ENCODE measurements around the gene ENTHD1.

The ENTHD1 gene

DNA sequence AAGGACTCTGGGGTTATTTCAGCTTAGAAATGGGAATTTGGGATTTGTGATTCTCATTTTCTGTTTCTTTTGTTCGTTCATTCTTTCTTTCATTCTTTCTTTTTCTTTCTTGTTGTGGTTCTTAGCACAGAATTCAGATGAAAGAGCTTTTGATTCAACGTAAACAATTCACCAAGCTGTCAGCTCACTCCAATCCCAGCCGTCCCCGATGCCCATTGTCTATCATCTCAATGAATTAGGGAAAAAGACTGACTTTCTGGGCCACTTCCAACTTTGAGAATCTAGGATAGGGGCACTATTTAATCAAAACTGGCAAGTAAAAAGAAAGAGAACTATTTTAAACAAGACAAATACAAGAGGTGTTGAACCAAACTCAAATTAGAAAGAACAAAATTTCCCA is 41.6 kb upstream of the ENTHD1 start:
- Histone ChIP-seq H3K4me3 (replicated peaks; ENCODE audit: low read depth, low read length) (no peak overlapping the region), H3K27me3 (replicated peaks; ENCODE audit: control insufficient read depth, insufficient read depth, low read length) (no peaks in the 10 kb centered on the region), H3K36me3 (ENCODE audit: control insufficient read depth, insufficient read depth, low read length) (no peaks in the 10 kb centered on the region)
- TF ChIP-seq, protein P1, sequence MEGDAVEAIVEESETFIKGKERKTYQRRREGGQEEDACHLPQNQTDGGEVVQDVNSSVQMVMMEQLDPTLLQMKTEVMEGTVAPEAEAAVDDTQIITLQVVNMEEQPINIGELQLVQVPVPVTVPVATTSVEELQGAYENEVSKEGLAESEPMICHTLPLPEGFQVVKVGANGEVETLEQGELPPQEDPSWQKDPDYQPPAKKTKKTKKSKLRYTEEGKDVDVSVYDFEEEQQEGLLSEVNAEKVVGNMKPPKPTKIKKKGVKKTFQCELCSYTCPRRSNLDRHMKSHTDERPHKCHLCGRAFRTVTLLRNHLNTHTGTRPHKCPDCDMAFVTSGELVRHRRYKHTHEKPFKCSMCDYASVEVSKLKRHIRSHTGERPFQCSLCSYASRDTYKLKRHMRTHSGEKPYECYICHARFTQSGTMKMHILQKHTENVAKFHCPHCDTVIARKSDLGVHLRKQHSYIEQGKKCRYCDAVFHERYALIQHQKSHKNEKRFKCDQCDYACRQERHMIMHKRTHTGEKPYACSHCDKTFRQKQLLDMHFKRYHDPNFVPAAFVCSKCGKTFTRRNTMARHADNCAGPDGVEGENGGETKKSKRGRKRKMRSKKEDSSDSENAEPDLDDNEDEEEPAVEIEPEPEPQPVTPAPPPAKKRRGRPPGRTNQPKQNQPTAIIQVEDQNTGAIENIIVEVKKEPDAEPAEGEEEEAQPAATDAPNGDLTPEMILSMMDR (IDR thresholded peaks at IDR 0.05; ENCODE audit: insufficient read depth, low read length, poor library complexity, severe bottlenecking): no peak
- no peak for DNase-seq (ENCODE audit: extremely low read depth, insufficient read length)

DNA sequence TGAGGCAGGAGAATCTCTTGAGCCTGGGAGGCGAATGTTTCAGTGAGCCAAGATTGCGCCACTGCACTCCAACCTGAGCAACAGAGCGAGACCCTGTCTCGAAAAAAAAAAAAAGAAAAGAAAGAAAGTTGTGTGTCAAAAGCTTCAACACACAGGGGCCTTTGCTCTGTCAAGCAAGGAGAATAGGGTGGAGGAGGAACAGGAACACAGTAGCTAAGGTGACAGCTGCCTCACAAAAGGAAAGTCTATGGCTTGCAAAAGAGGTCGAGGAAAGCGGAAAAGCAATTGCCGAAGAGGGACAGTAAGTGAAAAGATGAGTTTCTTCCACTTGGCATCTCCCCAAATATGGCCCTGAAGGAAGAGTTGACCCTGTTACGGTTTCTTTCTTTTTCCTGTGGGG is 40.2 kb upstream of the ENTHD1 start:
- Histone ChIP-seq H3K4me3 (replicated peaks; ENCODE audit: low read depth, low read length) (no peak overlapping the region), H3K27me3 (replicated peaks; ENCODE audit: control insufficient read depth, insufficient read depth, low read length) (no peaks in the 10 kb centered on the region), H3K36me3 (ENCODE audit: control insufficient read depth, insufficient read depth, low read length) (no peaks in the 10 kb centered on the region)
- TF ChIP-seq, protein P1 (IDR thresholded peaks at IDR 0.05; ENCODE audit: insufficient read depth, low read length, poor library complexity, severe bottlenecking): no peak
- peak; percentile 43 for DNase-seq (ENCODE audit: extremely low read depth, insufficient read length)

DNA sequence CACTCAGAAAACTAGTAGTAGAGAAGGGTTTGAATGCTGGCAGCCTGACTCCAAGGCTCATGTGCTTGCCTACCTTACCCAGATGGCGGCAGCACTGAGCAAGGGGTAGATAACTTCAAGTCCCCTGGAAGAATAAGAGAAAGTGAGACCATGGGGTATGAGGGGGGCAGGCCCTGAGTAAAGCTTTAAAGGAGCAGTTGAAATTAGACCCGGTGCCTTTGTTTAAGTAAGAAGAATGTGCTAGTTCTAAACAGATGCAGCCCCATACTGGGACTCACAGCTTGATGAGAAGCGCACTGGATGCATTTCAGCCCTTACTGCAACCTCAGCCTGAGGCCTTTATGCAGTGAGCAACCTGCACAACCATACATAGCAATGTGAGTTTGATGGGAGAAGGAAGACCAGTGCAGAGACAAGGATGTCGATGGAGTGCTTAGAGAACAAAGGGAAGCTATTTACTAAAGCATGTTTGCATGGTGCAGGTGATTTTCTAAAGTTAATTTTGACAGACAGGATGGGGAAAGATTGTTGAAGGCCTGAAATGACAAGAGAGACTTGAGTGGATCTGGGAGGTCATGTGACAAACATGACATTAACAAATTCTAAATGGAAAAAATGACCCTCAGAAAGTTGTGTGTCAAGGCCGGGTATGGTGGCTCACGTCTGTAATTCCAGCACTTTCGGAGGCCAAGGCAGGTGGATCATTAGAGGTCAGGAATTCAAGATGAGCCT is 39.5 kb upstream of the ENTHD1 start:
- Histone ChIP-seq H3K36me3 (ENCODE audit: control insufficient read depth, insufficient read depth, low read length) (no peaks in the 10 kb centered on the region), H3K27me3 (replicated peaks; ENCODE audit: control insufficient read depth, insufficient read depth, low read length) (no peaks in the 10 kb centered on the region), H3K4me3 (replicated peaks; ENCODE audit: low read depth, low read length) (no peak overlapping the region)
- TF ChIP-seq, protein P1 (IDR thresholded peaks at IDR 0.05; ENCODE audit: insufficient read depth, low read length, poor library complexity, severe bottlenecking): peak; percentile 79
- DNase-seq (ENCODE audit: extremely low read depth, insufficient read length): no peak

DNA sequence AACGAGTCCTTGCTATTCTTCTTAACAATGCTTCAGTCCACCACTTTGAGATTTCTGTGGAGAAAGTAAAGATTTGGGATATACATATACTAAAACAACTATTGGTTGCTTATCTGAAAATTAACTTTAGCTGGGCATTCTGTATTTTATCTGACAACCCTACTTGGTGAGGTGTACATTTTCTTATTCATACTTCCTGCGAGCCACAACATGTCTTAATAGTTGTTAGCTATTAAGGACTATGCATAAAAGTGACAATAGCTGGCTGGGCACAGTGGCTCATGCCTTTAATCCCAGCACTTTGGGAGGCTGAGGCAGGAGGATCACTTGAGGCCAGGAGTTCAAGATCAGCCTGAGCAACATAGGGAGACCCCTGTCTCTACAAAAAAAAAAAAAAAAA is 38.6 kb upstream of the ENTHD1 start:
- TF ChIP-seq, protein P1 (IDR thresholded peaks at IDR 0.05; ENCODE audit: insufficient read depth, low read length, poor library complexity, severe bottlenecking): no peak
- DNase-seq (ENCODE audit: extremely low read depth, insufficient read length): no peak
- Histone ChIP-seq H3K27me3 (replicated peaks; ENCODE audit: control insufficient read depth, insufficient read depth, low read length) (no peaks in the 10 kb centered on the region), H3K36me3 (ENCODE audit: control insufficient read depth, insufficient read depth, low read length) (no peaks in the 10 kb centered on the region), H3K4me3 (replicated peaks; ENCODE audit: low read depth, low read length) (no peak overlapping the region)

DNA sequence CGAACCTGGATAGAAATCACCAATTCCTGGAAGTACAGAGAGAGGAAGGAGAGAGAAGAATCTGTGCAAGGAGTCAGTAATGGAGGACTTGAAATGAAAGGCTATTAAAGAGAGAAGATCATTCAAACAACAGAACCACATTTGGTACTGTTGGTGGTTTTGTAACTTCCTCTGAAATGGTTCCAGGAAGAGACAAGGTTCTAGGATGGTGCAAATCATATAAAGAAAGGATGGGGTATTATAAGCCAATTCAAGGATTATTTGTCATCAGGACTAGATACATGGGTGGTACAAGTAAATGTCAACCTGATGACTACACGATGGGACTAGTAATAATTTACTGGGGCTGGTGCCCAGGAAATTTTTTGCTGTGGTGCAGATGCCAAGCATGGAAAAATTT is 37.7 kb upstream of the ENTHD1 start:
- no peak overlapping the region for H3K4me3 ChIP-seq (replicated peaks; ENCODE audit: low read depth, low read length)
- TF ChIP-seq, protein P1 (IDR thresholded peaks at IDR 0.05; ENCODE audit: insufficient read depth, low read length, poor library complexity, severe bottlenecking): no peak
- H3K36me3 ChIP-seq (ENCODE audit: control insufficient read depth, insufficient read depth, low read length): no peaks in the 10 kb centered on the region
- H3K27me3 ChIP-seq (replicated peaks; ENCODE audit: control insufficient read depth, insufficient read depth, low read length): no peaks in the 10 kb centered on the region
- DNase-seq (ENCODE audit: extremely low read depth, insufficient read length): no peak

Data from GM06990 (cell line).